CD4-positive, alpha-beta T cell (primary cell): Measurements from ENCODE around the gene KCNQ1OT1. TPM values are rescaled to one million over a fixed set of nuclear protein-coding genes. Genes with fewer than 3 reads are reported as not detected.

Source experiments
- ATAC-seq: fragments of 200-7000 bp; cut with Tn5 transposase; one replicate; pipeline ENCODE4 v1.10.0; 2022; ENCODE audit warnings: mild to moderate bottlenecking; ENCODE audit not compliant: poor library complexity
- CTCF ChIA-PET: fragments of 350-600 bp; sonication (Branson Sonifier 250); formaldehyde crosslinking; loops from one replicate; lab custom pipeline; 2021; ENCODE audit warnings: antibody characterized with exemption, inconsistent platforms; lab: Charles Lee
- POLR2A ChIA-PET: fragments of 350-600 bp; sonication (Branson Sonifier 250); formaldehyde crosslinking; loops from one replicate; lab custom pipeline; 2021; ENCODE audit warnings: antibody characterized with exemption, inconsistent platforms; lab: Charles Lee
- DNase-seq, 14 experiments: peaks; one replicate each; pipeline ENCODE4 v3.0.0-alpha.2; 2013 to 2020; ENCODE audit warnings: mixed read lengths in 2 of 14
- H3K27ac ChIP-seq, 2 donors: one replicate each; pipeline versions ENCODE4 v1.5.1 to v1.7.0; 2013; ENCODE audit warnings: low read length in 2 of 2, low read depth in 1 of 2, mild to moderate bottlenecking in 1 of 2
- H3K27me3 ChIP-seq, 2 experiments: 1 replicate in 1 of 2; 2 replicates in 1 of 2; pipeline versions ENCODE4 v1.6.1 to v1.7.0; 2013; ENCODE audit warnings: low read length in 2 of 2, control low read depth in 1 of 2, mild to moderate bottlenecking in 1 of 2, moderate library complexity in 1 of 2; ENCODE audit not compliant: insufficient read depth in 2 of 2, control insufficient read depth in 1 of 2
- H3K36me3 ChIP-seq: one replicate; pipeline ENCODE4 v1.6.1; 2013; ENCODE audit warnings: low read length, control low read depth; ENCODE audit not compliant: insufficient read depth
- H3K4me1 ChIP-seq: one replicate; pipeline ENCODE4 v1.6.1; 2013; ENCODE audit warnings: low read length, control low read depth; ENCODE audit not compliant: insufficient read depth
- H3K4me3 ChIP-seq: one replicate; pipeline ENCODE4 v1.5.1; 2013; ENCODE audit warnings: mild to moderate bottlenecking, low read length, moderate library complexity
- H3K9me3 ChIP-seq, 2 experiments: 1 replicate in 1 of 2; 2 replicates in 1 of 2; pipeline versions ENCODE4 v1.6.1 to v1.7.0; 2013; ENCODE audit warnings: low read length in 2 of 2, mild to moderate bottlenecking in 2 of 2, control low read depth in 1 of 2, moderate library complexity in 1 of 2; ENCODE audit not compliant: control insufficient read depth in 1 of 2, insufficient read depth in 1 of 2
- H3K27ac Mint-ChIP-seq: one replicate; pipeline ENCODE4 v1.8.0; 2020; ENCODE audit warnings: mixed read lengths
- H3K27me3 Mint-ChIP-seq: one replicate; pipeline ENCODE4 v1.8.0; 2021; ENCODE audit warnings: mixed read lengths
- H3K36me3 Mint-ChIP-seq: one replicate; pipeline ENCODE4 v1.8.0; 2021; ENCODE audit warnings: low read depth, mixed read lengths
- H3K4me1 Mint-ChIP-seq: one replicate; pipeline ENCODE4 v1.8.0; 2021; ENCODE audit warnings: low read depth, mixed read lengths
- H3K4me3 Mint-ChIP-seq: one replicate; pipeline ENCODE4 v1.8.0; 2020; ENCODE audit warnings: mild to moderate bottlenecking, mixed read lengths
- H3K9me3 Mint-ChIP-seq: one replicate; pipeline ENCODE4 v1.8.0; 2020; ENCODE audit warnings: mixed read lengths
- CTCF ChIP-seq: fragments of 200-600 bp; IDR thresholded peaks from one replicate; pipeline ENCODE4 v1.8.0; 2022; ENCODE audit warnings: antibody characterized with exemption, mild to moderate bottlenecking
- intact Hi-C, 2 experiments: fragments of 100-400 bp; cut with DNase I in 1 of 2; cut with micrococcal nuclease in 1 of 2; formaldehyde crosslinking; loops; one replicate each; pipeline versions ENCODE4 v1.15.1 to v1.9.0; 2023 to 2025; cut with DNase I, micrococcal nuclease
- total RNA-seq, 174 experiments: library from RNA in 2 of 174; stranded (reverse) in 2 of 174; gene quantifications; one replicate each; pipeline ENCODE4 v1.2.3 and lab custom pipeline; 2021 to 2026

Gene KCNQ1OT1
- total RNA-seq, 2 experiments from 2014 or later = 0.17 to 0.22 TPM

- H3K27ac Mint-ChIP-seq = no peak overlapping the region
- peaks cover 39% of the 10 kb centered on the region for H3K36me3 Mint-ChIP-seq
- ATAC-seq (no peak), DNase-seq (no peak)
- no peaks in the 10 kb centered on the region for H3K4me1 Mint-ChIP-seq
- Histone ChIP-seq H3K27ac (no peak overlapping the region), H3K27me3 (no peaks in the 10 kb centered on the region), H3K36me3 (no peaks in the 10 kb centered on the region), H3K9me3 (peaks cover 0 to 38% of the 10 kb centered on the region in 2 experiments), H3K4me1 (peaks cover 8% of the 10 kb centered on the region), H3K4me3 (no peak overlapping the region)
- no peak overlapping the region for H3K4me3 Mint-ChIP-seq
- POLR2A ChIA-PET = no interaction called here
- CTCF ChIA-PET = no interaction called here
- H3K9me3 Mint-ChIP-seq = no peaks in the 10 kb centered on the region
- TF ChIP-seq CTCF = no peak
- no peaks in the 10 kb centered on the region for H3K27me3 Mint-ChIP-seq
- intact Hi-C loops = no loop called here
These were observed 5.3 kb upstream of the KCNQ1OT1 start for GRCh38 chr11:2704896-2705606.

- Mint-ChIP-seq H3K36me3 (peaks cover 32% of the 10 kb centered on the region), H3K27me3 (no peaks in the 10 kb centered on the region), H3K4me3 (no peak overlapping the region), H3K27ac (no peak overlapping the region), H3K4me1 (no peaks in the 10 kb centered on the region), H3K9me3 (no peaks in the 10 kb centered on the region)
- DNase-seq = no peak
- intact Hi-C loops = no loop called here
- no peak overlapping the region for H3K27ac ChIP-seq
- H3K4me1 ChIP-seq = peaks cover 9% of the 10 kb centered on the region
- H3K9me3 ChIP-seq = peaks cover 0 to 41% of the 10 kb centered on the region in 2 experiments
- no peak overlapping the region for H3K4me3 ChIP-seq
- ChIA-PET POLR2A (no interaction called here), CTCF (no interaction called here)
- H3K27me3 ChIP-seq = no peaks in the 10 kb centered on the region
- no peak for TF ChIP-seq CTCF
- H3K36me3 ChIP-seq = no peaks in the 10 kb centered on the region
- ATAC-seq = no peak
These were observed 4.6 kb upstream of the KCNQ1OT1 start for GRCh38 chr11:2704356-2704755.

- no peaks in the 10 kb centered on the region for H3K27me3 ChIP-seq
- TF ChIP-seq CTCF = no peak
- no peaks in the 10 kb centered on the region for H3K27me3 Mint-ChIP-seq
- peaks cover 2% of the 10 kb centered on the region for H3K4me1 Mint-ChIP-seq
- DNase-seq (no peak), ATAC-seq (no peak)
- CTCF ChIA-PET = no interaction called here
- H3K4me3 Mint-ChIP-seq = no peak overlapping the region
- H3K36me3 Mint-ChIP-seq = peaks cover 38% of the 10 kb centered on the region
- POLR2A ChIA-PET = no interaction called here
- no peaks in the 10 kb centered on the region for H3K9me3 Mint-ChIP-seq
- intact Hi-C loops = no loop called here
- H3K27ac ChIP-seq = no peak overlapping the region
- H3K4me1 ChIP-seq = peaks cover 17% of the 10 kb centered on the region
- no peak overlapping the region for H3K4me3 ChIP-seq
- H3K9me3 ChIP-seq = peaks cover 0 to 44% of the 10 kb centered on the region in 2 experiments
- no peak overlapping the region for H3K27ac Mint-ChIP-seq
- H3K36me3 ChIP-seq = peaks cover 2% of the 10 kb centered on the region
These were observed 3.8 kb upstream of the KCNQ1OT1 start for GRCh38 chr11:2703363-2704141.
